ENCODE results near the gene MNX1.
A peak's percentile ranks its signal among the peaks of the same experiment; 100 is the strongest.

MNX1 gene

DNA sequence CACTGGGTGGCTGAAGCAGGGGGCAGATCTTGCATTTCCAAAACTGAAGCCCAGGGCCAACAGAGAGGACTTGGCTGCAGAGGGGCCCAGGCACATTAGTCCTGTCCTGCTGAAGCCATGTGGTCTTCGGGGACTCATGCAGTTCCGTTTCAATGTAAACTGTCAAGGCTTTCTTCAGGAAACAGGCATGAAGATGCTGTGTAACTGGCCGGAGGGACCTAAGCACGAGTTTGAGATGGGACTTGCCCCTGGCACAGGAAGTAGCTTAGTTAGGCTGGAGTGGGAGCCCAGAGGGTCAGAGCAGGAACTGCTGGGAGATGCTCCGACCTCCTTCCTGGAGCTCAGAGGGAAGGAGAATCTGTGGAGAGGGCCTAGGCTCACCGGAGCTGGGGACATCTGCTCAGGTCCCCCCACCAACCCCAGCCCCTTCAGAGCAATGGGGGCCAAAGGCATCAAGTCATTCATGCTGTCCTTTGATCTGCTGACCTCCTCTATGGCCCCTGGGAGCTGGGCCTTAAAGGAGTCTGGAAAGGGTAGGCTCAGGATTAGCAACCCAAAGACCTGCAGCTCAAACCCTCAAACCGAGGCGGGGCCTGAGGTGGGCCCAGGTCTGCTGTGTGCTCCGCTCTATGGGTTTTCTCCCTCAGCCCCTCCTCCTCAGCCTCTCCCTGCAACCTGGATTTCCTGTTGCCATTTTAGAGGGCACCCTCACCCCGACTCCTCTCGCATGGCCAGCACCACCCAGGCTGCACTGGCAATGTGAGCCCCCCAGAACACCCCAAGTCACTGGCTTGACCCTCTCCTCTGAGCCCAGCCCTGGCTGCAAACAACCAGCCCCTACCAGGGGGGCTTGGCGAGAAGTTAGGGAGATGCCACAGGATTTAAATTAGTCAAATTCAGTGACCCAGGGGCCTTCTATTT lies 4.4 kb upstream of the MNX1 start:
- DNase-seq = no peak

DNA sequence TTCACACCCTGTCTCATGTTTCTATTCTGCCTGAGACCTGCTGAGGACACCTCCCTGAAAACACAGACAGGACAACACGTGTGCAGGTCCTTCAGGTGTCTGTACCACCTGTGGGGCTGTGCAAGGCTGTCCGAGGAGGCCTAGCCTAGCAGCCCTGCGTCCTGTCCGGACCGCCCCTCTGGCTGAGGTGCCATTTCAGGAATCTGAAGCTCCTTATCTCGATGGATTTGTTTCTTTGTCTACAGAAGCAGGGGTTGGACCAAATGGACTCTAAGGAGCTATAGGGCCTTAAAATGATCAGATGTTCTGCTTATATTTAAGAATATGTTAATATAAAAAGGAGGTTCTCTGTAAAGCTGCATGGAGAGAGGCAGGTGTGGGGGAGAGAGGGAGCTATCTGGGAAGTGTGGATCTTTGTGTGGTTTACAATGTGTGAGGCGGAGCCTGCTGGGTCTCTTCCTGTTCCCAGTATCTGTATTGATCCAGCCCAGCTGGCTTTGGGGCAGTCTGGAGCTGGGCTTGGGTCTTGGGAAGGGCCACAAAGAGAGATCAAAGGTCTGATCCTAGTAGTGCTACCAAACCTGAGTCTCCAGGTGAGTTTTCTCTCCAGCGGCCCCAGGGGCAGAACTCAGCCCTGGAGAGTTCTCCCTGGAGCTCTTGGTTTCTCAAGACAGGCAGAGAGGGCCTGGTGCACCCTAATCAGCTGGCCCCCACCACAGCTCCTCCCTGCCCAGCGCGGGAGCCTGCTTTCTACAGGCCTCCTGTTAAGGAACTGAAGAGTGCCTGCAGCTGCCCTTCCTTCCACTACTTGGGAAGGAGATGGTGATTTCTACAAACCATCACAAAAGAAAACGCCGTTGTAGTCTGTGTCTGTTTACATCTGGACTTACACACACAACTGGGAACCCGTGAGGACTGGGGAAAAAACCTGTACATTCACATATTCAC lies 3.4 kb upstream of the MNX1 start:
- DNase-seq = no peak

DNA sequence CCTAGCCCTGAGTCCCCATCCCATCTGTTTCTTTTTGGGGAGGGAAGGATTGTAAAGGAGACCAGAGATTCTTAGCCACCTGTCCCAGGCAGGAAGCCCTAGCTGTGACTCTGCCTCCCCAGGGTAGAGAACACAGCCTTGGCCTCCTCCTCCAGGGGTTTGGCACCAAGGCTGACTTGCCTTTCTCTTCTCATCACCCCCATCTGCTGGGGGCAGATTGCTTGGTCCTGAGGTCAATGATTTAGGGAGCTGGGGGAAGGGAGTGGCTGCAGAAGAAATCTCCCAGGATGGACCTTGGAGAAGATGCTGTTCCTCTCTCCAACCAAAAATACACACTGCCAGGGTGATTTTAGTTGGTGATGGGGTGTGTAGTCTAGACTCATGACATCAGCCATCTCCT lies 2.6 kb upstream of the MNX1 start:
- no peak for DNase-seq

DNA sequence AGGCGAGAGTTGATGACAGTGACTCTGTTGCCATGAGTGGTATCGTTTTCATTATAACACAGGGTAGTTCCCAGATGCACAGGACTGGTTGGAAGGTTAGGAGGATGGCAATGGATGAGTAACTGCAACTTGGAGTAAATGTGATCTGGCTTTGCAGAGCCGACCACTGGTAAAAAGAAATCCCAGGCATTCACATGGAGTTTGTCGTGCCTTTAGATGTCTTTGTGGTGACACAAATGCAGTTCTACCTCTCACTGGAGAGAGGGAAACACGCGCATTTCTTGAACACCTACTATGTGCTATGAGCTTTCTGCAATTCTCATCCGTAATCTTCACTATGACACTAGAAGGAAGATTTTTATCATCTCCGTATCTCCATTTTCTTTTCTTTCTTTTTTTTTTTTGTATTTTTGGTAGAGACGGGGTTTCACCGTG lies 1.7 kb upstream of the MNX1 start:
- DNase-seq = no peak

DNA sequence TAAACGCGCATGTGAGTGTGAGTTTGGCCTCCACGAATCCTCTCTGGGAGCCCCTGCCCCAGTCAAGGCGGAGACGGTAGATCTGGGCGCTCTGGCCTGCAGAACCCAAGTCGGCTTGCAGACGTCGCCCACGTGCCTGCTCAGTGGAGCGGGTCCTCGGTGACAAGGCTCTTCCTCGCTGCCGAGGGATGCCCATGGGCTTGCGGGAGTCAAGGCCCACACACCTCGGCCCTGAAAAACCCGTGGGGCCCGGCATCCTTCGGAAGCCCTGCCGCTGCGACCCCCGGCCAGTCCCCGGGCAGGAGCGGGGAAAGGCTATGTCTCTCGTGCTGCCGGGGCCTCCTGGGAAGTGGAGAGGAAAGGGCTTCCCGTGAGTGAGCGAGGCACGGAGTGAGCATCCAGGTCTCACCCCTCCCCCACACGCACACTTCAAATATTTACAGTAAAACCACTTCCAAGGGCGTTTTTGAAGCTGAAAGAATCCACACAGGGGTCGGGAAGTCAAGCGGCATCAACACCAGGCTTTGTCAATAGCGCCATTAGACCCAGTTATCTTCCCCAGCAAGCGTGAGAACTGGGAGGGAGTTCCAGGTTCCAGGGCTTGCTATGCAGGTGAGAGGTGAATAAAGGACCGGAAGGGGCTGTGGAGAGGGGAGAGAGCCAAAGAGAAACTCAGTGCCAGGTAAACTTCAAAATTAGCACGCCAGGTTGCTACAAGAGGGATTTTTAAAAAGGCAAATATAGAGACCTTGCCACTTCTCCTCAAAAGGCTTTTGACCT lies 1.1 kb upstream of the MNX1 start:
- peak; percentile 76 for DNase-seq

DNA sequence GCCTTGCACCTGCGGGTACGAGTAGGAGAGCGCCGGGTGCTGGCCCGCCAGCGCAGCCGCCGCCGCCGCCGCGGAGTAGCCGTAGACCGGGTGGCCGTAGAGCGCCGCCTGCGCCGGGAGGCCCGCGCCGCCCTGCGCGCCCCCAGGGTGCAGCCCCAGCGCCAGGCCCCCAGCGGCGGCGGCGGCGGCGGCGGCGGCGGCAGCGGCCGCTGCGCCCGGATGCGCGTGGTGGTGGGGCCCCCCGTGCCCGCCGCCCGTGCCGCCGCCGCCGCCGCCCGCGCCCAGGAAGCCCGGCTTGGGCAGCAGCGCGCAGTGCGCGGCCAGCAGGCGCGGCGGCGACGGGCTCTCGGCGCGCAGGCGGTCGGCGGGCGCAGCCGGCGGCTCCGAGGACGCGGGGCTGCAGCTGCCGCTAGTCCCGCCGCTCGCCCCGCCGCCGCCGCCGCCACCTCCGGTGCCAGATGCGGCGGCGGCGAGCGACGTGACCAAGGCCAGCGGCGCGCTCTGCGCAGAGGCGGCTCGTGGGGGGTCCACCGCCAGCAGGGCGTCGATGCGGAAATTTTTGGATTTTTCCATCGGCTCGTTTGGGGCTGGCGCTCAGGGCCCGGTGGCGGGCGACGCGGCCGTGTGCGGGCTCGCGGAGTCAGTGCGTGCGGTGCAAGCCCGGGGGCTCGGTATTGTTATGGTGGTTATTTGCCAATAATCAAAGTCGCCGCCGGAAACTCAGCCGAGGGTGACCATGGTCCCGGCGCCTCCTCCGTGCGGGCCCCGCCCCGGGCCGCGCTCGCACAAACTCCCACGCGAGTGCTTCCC lies 480 bp downstream of the MNX1 start:
- peak; percentile 78 for DNase-seq

DNA sequence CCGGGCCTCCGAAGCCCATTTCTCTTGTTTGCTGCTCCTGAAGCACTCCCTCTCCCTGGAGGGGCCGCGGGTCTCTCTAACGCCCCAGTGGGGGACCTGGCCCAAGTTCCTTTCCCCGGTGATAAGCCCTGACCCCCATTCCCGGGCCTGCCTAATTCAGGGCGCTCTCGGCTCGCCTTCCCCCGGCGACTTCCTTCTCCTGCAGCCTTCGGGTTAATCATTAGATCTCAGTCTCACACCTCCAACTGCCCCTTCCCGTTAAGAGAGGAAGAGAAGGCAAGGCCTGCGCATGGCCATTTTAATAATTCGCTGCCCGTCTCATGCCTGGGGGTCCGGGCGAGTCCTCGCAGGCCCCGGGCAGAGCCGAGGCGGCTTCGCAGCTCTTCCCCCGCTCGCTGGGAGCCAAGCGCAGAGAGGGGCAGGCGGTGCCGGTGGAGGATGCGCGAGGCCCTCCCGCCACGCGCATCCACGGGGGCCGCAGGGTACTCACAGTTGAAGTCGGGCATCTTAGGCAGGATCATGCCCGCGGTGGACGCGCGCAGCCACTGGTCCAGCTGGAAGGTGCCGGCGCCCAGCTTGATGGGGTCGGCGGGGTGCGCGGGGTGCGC lies 1.2 kb downstream of the MNX1 start:
- DNase-seq = peak; percentile 65

DNA sequence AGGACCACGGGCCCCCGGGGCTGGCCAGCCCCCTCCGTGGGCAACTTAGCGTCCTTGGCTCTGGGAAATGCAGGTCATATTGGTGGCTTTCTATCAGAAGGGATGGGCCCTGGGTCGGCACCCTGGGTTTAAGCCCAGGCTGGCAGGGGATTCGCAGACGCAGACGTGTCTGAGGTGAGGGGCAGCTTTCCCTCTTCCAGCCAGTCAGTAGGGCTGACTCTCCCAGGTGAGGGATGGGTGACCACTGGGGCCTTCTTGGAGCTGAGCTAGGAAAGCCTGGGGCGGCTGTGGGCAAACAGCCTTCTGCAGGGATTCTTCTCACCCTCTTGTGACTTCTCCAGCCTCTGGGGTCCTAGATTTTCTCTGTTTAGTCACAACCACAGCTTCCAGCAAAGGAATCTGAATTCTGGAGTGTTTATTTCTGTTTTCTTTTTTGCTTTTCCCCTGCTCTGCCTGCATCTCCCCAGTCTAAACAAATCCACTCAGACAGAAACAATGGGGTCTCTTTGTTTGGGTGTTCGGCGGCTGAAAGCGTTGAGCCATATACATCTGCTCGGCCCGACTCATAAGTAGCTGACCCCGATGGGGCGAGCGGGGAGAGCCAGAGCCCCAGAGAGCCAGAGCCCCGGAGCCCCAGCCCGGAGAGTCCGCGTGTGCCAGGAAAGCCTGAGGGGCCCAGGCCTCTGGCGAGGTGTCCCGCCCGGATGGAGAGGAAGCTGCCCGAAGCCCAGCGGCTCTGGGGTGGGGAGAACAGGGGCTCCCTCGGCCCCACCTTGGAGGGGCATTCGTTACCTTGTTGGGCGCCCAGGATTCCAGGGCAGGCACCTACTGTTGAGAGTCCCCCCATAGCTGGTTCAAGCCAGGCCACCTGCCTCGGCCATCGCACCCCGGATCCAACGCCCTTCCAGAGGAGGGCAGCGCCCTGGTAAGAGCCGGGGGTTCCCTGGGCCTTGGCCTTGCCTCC lies 2.0 kb downstream of the MNX1 start:
- DNase-seq = peak; percentile 20

DNA sequence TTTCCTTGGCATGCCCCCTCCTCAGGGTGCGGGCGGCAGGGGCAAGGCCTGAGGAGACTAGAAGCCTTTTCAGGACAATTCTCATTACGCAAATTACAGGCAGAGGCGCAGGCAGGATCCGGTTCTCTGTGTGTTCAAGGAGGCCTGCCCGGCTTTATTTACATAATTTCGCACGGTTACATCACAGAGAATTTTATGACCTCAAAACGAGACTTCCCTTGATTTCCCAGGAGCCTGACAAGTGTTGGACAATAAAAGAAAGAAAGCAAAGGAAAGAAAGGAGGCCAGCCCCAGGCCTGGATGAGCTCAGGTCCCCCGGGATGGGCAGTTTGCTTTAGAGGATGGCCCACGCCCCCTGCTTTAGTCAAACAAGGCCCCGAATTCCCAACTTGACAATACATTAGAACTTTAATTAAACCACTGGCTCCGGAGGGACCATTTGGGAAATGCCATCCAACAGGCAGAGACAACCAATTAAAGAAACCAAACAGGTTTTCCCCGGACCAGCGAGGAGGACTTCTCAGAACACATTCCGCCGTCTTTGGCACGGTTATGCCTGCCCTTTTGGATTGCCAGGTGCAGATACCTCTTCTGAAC lies 2.9 kb downstream of the MNX1 start:
- DNase-seq = peak; percentile 79

DNA sequence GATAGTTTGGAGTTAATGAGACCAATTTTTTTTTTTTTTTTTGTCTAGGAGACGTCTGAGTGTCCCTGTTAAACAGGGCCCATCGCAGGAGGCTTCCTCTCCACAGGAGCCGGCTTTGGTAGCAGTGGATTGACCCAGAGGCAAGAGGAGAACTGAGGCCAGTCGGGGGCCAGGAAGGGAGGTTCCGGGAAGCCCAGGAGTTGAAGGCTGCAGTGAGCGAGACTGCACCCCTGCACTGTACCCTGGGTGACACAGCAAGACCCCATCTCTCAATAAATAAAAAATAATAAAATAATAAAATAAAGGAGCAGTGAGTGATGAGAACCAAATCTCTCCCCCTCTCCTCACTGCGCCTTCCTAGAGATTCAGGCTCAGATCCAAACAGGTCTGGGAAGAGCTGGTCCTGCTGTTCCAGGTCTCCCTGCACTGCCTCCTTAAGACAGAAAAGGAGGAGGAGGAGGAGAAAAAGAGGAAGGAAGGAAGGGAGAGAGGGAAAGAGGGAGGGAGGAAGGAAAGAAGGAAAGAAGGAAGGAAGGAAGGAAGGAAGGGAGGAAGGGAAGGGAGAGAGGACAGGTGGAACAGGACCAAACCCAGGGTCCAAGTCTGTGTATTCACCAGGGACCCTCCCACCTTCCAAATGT lies 3.5 kb downstream of the MNX1 start:
- no peak for DNase-seq

DNA sequence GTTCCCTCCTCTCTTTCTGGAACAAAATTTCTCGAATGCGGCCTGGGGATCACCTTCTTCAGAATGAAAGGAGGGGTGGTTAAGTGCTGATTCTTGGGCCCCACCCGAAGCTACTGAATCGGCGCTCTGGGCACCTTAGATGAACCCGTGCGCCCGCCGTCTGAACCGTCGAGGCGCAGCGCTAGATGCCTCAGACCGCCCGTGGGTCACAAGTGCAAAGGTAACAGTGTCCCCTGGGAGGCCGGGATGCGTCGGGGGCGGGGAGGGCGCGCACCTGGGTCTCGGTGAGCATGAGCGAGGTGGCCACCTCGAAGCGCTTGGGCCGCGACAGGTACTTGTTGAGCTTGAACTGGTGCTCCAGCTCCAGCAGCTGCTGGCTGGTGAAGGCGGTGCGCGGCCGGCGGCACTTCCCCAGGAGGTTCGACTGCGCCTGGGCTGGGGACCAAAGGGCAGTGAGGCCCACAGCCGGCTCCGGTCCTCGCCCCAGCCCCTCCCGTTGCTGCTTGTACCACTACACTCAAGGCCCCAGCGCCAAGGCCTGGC lies 4.2 kb downstream of the MNX1 start:
- DNase-seq = no peak

DNA sequence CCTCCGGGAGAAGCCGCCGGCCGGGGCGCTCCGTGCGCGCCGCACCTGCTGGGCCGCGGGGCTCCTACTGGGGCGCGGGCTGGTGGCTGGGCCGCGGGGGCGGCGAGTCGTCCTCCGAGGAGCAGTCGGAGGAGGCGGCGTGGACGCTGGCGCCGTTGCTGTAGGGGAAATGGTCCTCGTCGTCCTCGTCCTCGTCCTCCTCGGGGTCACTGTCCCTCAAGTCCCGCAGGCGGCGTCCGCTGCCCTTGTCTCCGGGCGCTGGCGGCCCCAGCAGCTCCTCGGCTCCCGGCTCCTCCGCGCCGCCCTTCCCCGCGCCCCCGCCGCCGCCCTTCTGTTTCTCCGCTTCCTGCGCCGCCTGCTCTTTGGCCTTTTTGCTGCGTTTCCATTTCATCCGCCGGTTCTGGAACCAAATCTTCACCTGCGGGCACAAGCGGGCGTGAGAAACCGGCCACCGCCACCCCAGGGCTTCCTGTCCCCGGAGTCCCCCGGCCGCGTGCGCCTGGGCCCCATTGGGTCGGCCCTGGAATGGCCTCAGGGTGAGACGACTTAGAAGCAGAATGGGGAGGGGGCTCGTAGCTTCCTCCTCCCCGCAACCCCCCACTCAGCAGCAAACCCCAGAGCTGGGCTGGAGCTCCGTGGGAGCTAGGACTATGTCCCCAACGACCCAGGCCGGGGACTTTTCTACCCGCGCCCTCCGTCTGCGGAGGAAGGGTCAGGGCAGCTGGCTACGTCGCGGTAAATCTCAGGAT lies 4.8 kb downstream of the MNX1 start:
- no peak for DNase-seq

DNA sequence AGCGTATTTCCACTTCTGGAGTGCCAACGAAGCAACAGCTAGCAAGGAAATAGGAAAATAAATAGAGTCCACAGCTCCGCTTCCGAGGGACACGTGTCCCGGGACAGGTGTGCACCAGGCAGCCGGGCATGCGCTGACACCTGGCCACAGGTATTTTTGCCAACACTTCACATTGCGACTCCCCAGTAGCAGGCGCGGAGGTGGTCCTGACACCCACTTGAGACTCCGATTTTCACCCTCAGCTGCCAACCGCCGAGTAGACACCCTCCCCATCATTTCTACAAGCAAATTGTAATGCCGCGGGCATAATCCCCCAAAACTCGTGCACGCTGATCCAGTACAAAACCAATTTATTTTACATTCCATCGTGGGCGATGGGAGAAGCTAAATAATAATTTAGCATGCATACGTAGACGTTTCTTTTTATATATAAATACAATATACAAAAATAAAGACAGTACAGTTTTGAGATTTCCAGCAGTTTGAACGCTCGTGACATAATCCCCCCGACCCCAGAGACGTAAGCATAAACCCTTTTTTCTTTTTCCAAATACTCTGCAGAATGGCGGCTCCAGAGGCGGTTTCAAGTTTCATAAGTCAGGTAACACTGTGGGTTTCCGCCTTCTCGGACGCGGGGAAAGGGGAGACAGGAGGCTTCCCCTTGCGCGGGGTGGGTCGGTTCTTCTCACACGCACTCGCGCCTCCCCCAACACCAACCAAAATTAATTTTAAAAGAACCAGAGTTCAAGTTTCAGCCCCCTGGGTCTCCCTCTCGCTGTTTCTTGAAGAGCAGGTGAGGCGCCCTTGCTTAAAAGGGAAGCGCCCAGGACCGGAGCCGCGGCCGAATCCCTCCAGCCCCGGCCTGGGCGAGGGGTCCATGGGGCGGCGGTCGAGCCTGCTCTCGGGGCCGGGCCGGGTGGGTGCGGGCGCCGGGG lies 5.7 kb downstream of the MNX1 start:
- DNase-seq = no peak

DNA sequence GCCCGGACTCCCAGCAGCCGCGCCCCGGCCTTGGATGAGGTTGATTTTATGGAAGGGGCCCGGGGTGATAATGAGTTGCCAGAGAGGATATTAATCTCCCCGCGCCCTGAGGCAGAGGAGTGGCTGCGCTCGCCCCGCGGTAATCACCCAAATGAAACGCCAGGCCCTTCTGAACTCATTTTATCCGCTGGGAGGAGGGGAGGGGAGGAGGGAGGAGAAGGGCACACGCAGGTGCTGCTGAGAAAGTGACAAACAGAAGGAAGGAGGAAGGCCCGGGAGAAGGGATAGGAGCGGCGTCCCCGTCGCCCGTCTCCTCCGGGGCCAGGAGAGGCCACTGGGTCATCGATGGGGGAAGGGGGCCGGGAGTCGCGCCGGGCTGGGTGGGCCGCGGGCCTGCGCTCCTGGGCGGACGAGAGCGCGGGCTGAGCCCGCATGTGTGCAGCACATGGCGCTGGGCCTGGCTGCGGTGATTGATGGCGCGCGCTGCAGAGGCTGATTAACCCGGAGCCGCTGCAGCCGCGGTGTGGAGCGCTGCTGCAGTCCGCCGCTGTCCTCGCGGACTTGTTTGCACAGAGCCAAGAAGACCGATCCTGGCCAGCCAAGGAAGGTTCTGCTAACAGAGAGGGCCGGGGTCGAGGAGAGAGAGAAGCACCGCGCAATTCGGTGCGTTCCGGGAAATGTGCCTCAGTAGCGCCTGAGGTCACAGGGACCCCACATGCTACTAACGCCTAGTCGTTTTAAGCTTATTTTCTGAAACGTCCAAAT lies 6.5 kb downstream of the MNX1 start:
- DNase-seq = peak; percentile 54

DNA sequence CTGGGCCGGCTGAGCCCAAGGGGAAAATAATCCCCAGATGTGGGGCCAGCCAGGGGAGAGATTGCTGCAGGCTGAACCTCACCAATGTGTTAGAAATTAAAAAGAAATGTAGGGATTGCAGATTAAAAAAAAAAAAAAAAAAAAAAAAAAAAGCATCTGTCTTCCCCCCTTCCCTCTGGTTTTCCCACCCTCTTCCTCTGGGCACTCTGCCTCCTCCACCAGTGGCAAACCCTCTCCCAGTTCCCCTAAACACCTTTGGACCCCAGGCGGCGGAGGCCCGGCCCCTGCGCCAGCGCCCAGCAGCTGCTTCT lies 7.1 kb downstream of the MNX1 start:
- DNase-seq = no peak

DNA sequence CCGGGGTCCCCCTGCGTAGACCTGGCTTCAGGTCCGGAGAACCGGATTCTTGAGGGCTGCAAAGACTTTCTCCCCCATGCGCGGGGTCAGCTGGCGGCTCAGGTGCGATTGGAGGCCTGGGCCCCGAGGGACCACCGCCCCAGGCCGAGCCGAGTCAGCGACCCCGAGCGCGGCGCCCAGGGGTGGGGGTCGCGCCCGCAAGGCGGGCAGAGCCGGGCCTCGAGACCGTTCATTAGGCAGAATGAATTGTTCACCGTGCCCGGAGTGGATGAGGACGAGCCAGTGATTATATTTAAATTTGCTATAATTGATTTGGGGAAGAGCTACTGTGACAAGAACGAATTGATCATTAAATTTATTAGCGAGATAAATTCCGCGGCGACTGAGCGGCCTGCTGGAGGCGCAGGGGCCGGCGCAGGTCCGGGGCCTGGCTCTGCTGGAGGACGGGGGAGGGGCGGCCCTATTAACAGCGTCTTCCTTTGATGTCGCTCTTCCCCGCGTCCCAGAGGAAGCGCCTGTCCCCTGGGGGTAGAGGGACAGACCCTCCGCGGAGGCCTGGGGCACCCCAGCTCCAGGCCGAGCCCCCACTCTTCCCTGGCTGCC lies 7.5 kb downstream of the MNX1 start:
- DNase-seq = no peak

All from NCI-H69 (cell line).